ENCODE data around the gene KNCN.

Gene KNCN

DNA sequence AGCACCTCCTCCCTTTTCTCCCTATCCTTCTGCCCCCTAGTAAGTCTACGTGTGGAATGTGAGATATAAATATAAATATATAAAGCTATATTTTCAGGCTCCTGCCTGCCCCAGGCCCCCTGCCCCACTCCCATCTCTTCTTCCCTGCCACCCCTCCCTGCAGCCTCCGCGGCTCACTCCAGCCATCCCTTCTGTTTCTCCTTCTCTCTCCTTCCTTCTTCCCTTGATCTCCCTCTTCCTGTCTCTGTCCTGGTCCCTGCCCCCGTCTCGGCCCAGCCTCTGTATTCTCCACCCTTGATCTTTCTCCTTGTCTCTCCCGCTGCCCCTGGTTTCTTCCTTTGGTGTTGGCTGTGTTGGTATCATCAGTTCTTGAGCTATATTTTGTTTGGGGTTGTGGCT is 38.7 kb downstream of the KNCN start:
- DNase-seq (ENCODE audit: low read depth in 1 of 2, low spot score in 1 of 2), result no peak
- TF ChIP-seq JUND (IDR thresholded peaks at IDR 0.05; ENCODE audit: low read depth), result no peak
- in situ Hi-C loops (cut with HindIII; ENCODE audit: low pct_unique_long_range_greater_than_20kb, low sequenced_read_pairs), result no loop called here

DNA sequence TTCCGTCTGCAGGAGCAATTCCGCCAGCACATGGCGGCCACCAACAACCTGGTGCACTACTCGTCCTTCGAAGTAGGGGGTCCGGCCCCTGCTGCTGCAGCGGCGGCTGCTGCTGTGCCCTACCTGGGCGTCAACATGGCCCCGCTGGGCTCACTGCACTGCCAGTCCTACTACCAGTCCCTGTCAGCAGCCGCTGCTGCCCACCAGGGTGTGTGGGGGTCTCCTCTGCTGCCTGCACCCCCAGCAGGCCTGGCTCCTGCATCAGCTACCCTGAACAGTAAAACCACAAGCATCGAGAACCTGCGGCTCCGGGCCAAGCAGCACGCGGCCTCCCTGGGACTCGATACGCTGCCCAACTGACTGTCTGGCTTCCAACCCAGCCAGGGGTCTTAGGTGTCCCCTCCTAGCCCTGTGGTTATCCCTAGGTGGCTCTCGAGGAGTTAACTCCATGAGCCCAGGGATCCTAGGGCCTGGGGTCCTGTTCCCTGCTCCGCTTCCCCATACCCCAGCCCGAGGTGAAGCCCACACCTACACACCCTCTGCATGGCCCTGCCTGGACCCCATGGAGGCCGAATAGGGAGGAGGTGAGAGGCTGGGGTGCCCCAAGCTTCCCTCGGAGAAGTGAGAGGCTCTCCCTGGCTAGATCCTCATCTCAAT is 39.2 kb downstream of the KNCN start:
- no peak for TF ChIP-seq JUND (IDR thresholded peaks at IDR 0.05; ENCODE audit: low read depth)
- in situ Hi-C loops (cut with HindIII; ENCODE audit: low pct_unique_long_range_greater_than_20kb, low sequenced_read_pairs), result no loop called here
- no peak for DNase-seq (ENCODE audit: low read depth in 1 of 2, low spot score in 1 of 2)

DNA sequence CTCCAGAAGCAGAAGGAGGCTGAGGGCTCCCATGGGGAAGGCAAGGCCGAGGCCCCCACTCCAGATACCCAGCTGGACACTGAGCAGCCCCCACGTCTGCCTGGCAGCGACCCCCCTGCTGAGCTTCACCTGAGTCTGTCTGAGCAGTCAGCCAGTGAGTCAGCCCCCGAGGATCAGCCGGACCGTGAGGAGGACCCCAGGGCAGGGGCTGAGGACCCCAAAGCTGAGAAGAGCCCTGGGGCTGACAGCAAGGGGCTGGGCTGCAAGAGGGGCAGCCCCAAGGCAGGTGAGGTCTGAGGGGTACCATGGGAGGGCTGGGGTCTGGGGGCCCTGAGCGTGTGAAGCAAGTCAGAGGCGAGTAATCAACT is 40.5 kb downstream of the KNCN start:
- in situ Hi-C loops (cut with HindIII; ENCODE audit: low pct_unique_long_range_greater_than_20kb, low sequenced_read_pairs), result no loop called here
- TF ChIP-seq JUND (IDR thresholded peaks at IDR 0.05; ENCODE audit: low read depth), result no peak
- no peak for DNase-seq (ENCODE audit: low read depth in 1 of 2, low spot score in 1 of 2)

DNA sequence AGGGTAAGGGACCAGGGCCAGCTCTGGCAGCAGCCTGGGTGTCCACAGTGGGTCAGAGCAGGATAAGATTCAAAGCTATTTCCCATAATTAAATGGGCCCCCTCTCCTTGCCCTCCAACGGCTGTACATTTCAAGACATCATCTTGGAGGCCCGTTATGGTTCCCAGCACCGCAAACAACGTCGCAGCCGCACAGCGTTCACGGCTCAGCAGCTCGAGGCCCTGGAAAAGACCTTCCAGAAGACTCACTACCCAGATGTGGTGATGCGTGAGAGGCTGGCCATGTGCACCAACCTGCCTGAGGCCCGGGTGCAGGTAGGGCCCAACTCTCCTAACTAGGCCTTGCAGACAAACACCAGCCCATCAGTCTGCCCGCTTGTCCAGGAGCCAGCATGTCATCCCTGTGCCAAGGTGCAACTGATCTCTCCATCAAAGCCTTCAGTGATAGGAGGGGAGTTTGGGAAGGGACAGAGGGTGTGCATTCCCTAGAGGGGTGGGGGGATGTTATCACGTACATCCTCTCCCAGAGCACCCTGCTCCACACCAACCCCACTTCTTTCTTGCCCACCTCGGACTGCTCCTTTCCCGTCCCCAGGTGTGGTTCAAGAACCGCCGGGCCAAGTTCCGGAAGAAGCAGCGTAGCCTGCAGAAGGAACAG is 41.0 kb downstream of the KNCN start:
- no peak for TF ChIP-seq JUND (IDR thresholded peaks at IDR 0.05; ENCODE audit: low read depth)
- in situ Hi-C loops (cut with HindIII; ENCODE audit: low pct_unique_long_range_greater_than_20kb, low sequenced_read_pairs), result no loop called here

DNA sequence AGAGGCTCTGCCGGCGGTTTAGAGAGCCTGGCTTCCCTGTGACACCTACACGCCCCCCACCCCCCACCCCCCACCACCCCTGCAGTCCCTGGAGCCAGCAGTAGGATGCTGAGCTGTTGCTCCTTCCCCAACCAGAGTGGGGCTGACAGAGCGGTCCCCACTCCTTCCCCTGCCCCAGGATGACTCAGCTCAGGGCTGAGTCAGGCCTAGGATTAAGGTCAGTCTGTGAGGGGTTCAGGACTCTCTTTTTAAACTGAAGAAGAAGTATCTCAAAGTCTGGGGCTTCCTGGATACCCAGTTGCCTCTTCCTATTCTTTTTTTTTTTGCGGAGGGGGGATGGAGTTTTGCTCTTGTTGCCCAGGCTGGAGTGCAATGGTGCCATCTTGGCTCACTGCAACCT is 42.7 kb downstream of the KNCN start:
- no peak for TF ChIP-seq JUND (IDR thresholded peaks at IDR 0.05; ENCODE audit: low read depth)
- no peak for DNase-seq (ENCODE audit: low read depth in 1 of 2, low spot score in 1 of 2)
- in situ Hi-C loops (cut with HindIII; ENCODE audit: low pct_unique_long_range_greater_than_20kb, low sequenced_read_pairs), result no loop called here

More for the DNA sequence above, 41.0 kb downstream of the KNCN start:
- no peak for DNase-seq (ENCODE audit: low read depth in 1 of 2, low spot score in 1 of 2)

DNA sequence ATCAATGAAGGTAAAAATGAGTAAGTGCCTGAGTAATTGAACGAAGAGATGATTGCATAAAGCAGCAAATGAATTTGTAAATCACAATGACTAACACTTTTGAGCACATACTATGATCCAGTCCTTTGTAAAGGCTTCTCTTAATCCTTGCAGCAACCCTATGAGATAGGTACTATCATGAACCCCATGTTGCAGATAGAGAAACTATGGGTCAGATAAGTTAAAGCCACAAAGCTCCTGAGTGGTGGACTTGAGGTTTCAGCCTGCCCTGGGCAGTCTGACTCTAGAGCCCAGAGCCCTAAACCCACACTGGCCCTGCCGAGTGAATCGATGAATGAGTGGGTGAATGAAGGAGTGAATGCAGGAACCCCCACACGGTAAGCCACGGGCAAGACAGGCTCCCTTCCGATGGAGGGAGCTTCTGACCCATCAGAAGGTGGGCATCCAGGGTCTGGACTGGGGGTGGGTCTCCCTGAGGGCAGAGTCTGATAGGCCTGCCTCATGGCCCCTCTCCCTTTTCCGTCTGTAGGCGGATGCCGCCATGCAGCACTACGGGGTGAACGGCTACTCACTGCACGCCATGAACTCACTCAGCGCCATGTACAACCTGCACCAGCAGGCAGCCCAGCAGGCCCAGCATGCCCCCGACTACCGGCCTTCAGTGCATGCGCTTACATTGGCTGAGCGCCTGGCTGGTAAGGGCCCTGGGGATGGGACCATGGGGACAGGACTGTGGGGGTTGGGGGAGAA is 44.8 kb downstream of the KNCN start:
- in situ Hi-C loops (cut with HindIII; ENCODE audit: low pct_unique_long_range_greater_than_20kb, low sequenced_read_pairs), result no loop called here
- no peak for DNase-seq (ENCODE audit: low read depth in 1 of 2, low spot score in 1 of 2)
- no peak for TF ChIP-seq JUND (IDR thresholded peaks at IDR 0.05; ENCODE audit: low read depth)

DNA sequence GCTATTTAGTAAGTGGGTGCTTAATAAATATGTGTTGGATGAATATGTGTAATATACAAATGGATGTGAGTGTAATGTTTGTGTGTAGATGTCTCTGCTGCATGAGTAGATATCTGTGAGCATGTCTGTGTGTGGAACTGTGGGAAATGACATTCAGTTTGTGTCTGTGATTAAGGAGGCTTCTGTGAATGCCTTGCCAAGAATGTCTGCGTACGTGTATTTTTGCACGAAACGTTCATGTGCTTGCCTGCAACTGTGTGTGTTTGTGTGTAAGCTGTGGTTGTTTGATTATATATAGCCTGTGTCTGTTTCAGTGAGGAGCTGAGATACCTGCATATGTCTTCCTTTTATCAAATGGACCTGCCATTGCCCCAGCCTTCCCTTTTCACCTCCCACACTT is 48.0 kb downstream of the KNCN start:
- in situ Hi-C loops (cut with HindIII; ENCODE audit: low pct_unique_long_range_greater_than_20kb, low sequenced_read_pairs), result no loop called here
- DNase-seq (ENCODE audit: low read depth in 1 of 2, low spot score in 1 of 2), result no peak
- TF ChIP-seq JUND (IDR thresholded peaks at IDR 0.05; ENCODE audit: low read depth), result no peak

DNA sequence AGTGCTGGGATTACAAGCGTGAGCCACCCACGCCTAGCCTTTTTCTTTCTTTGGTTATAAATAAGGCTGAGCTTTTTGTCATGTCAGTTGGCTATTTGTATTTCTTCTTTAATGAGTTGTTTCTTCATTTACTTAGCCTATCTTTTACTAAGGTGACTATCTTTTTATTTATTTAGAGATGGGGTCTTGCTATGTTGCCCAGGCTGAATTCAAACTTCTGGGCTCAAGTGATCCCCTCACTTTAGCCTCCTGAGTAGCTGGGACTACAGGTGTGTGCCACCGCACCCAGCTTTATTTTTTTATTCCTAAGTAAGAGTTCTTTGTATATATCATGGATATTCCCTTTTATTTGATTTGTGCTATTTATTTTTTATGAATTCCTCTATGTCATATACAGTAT is 49.9 kb downstream of the KNCN start:
- in situ Hi-C loops (cut with HindIII; ENCODE audit: low pct_unique_long_range_greater_than_20kb, low sequenced_read_pairs), result no loop called here
- DNase-seq (ENCODE audit: low read depth in 1 of 2, low spot score in 1 of 2), result no peak
- no peak for TF ChIP-seq JUND (IDR thresholded peaks at IDR 0.05; ENCODE audit: low read depth)

DNA sequence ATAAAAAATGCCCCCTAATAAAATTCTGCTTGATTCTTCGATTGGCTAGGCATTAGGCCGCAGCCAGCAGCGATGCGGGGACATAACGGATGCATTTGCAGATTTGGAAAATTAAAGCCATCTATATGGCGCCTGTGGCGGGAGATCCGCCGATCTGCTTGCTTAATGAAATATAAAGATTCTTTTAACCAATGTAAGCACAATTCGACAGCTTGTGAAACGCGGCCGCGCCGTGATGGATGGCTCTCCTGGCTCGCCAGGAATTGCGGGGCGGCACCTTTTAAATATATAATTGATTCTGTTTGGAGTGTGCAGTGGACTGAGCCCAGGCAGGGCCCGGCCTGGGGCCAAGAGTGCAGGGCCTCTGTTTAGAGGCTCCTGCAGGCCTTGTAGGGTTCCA is 53.8 kb downstream of the KNCN start:
- no peak for DNase-seq (ENCODE audit: low read depth in 1 of 2, low spot score in 1 of 2)
- no peak for TF ChIP-seq JUND (IDR thresholded peaks at IDR 0.05; ENCODE audit: low read depth)
- in situ Hi-C loops (cut with HindIII; ENCODE audit: low pct_unique_long_range_greater_than_20kb, low sequenced_read_pairs), result no loop called here

DNA sequence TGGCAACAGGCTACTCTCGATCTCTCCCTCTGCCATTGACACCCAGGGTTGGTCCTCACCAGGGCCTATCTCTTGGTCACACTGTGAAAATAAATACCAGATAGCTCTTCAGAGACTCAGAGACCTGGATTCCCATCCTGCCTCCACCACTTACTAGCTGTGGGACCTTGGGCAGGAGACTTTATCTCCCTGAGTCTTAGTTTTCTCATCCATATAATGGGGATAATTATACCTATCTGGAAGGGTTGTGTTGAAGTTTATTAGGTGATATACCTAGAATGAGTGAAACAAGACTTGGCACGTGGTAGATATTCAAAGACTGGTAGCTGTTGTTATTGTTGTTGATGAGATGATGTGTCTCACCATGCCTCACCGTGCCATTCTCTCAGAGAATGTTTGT is 54.4 kb downstream of the KNCN start:
- in situ Hi-C loops (cut with HindIII; ENCODE audit: low pct_unique_long_range_greater_than_20kb, low sequenced_read_pairs), result no loop called here
- DNase-seq (ENCODE audit: low read depth in 1 of 2, low spot score in 1 of 2), result no peak
- no peak for TF ChIP-seq JUND (IDR thresholded peaks at IDR 0.05; ENCODE audit: low read depth)

DNA sequence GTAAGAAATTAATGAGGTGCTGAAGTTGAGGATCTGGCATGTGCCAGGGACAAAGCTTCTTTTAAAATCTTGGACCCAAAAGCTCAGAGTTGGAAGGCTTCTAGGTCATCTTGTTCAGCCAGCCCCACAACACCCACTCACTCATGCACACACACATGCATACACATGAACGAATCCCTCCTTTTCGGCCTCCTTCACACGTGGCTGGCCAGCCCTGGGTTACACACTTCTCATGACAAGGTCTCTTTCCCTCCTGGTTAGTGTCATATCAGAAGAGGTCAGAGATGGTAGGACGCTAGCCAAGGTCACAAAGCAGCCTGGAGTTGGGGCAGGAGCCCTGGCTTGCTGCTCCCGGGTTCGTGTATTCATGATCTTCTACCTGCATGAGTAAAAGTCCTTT is 54.9 kb downstream of the KNCN start:
- no peak for DNase-seq (ENCODE audit: low read depth in 1 of 2, low spot score in 1 of 2)
- no peak for TF ChIP-seq JUND (IDR thresholded peaks at IDR 0.05; ENCODE audit: low read depth)
- in situ Hi-C loops (cut with HindIII; ENCODE audit: low pct_unique_long_range_greater_than_20kb, low sequenced_read_pairs), result no loop called here

DNA sequence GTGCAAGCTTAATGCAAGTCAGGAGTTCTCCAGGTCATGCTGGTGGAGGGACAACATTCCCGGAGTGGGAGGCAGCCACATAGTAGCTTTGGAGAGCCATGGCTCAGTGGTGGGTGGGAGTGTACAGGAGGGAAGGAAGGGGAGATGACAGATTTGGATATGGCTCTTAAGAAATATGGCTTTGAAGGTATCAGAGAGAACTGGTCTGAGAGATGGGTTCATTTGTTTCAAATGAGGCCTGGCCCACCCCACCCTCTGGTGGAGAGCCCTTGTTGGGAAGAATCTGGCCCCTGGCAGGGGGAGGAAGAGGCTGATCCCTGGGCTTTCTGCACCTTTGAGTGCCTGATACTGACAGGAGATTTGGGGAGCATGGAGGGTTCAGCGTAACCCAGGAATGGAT is 55.7 kb downstream of the KNCN start:
- no peak for TF ChIP-seq JUND (IDR thresholded peaks at IDR 0.05; ENCODE audit: low read depth)
- in situ Hi-C loops (cut with HindIII; ENCODE audit: low pct_unique_long_range_greater_than_20kb, low sequenced_read_pairs), result no loop called here
- DNase-seq (ENCODE audit: low read depth in 1 of 2, low spot score in 1 of 2), result no peak

Measured in T47D (cell line).